Stomach (tissue), 9 donors: ENCODE results near the gene NFU1. TPM values are rescaled to one million over a fixed set of nuclear protein-coding genes. Genes with fewer than 3 reads are reported as not detected.

ENCODE experiments used
- DNase-seq, 2 donors: peaks; one replicate each; pipeline versions ENCODE4 v3.0.0 to v3.0.0-alpha.2; 2013 to 2019
- H3K27ac ChIP-seq, 5 donors: fragments of 200-600 bp in 4 of 5; sonication (generic) in 4 of 5; one replicate each; pipeline ENCODE4 v1.5.1; 2013 to 2019; ENCODE audit warnings: mild to moderate bottlenecking in 1 of 5, moderate library complexity in 1 of 5
- H3K27me3 ChIP-seq, 3 donors: fragments of 200-600 bp; sonication (generic); one replicate each; pipeline ENCODE4 v1.5.1; 2017 to 2019; ENCODE audit warnings: mixed run types in 1 of 3
- H3K36me3 ChIP-seq, 4 donors: fragments of 200-600 bp; sonication (generic); 1 replicate in 3 of 4; 2 replicates in 1 of 4; pipeline ENCODE4 v1.5.1; 2016 to 2019
- H3K4me1 ChIP-seq, 4 donors: fragments of 200-600 bp; sonication (generic); one replicate each; pipeline ENCODE4 v1.5.1; 2016 to 2019
- H3K4me3 ChIP-seq, 4 donors: fragments of 200-600 bp; sonication (generic) in 3 of 4; one replicate each; pipeline ENCODE4 v1.5.1; 2016 to 2019; ENCODE audit warnings: mild to moderate bottlenecking in 1 of 4
- H3K9me3 ChIP-seq, 4 donors: fragments of 200-600 bp; sonication (generic); one replicate each; pipeline ENCODE4 v1.5.1; 2016 to 2019
- EP300 ChIP-seq: sonication (generic); formaldehyde crosslinking; IDR thresholded peaks from one replicate; pipeline ENCODE4 v1.6.1; 2017; ENCODE audit warnings: antibody characterized with exemption
- POLR2A ChIP-seq, 4 donors: fragments of 450-650 bp; IDR thresholded peaks; one replicate each; pipeline ENCODE4 v1.6.1; 2016; ENCODE audit warnings: antibody characterized with exemption in 4 of 4, control low read depth in 2 of 4, mild to moderate bottlenecking in 1 of 4, moderate library complexity in 1 of 4
- POLR2AphosphoS5 ChIP-seq, 3 donors: sonication (generic); formaldehyde crosslinking; IDR thresholded peaks; one replicate each; pipeline ENCODE4 v1.6.1; 2016; ENCODE audit warnings: antibody characterized with exemption in 3 of 3
- WGBS, 5 donors: extraction: QIAGEN DNeasy Blood & Tissue Kit in 3 of 5; methylation state at CpG; one replicate each; pipeline versions ENCODE4 v1.1.5 to v1.1.7; 2013 to 2018; 5-methylcytosine and 5-hydroxymethylcytosine counted together
- intact Hi-C: fragments of 100-400 bp; cut with DNase I; formaldehyde crosslinking; loops from one replicate; pipeline ENCODE4 v1.15.1; 2023; ENCODE audit warnings: low total_unique reads
- polyA plus RNA-seq, 3 donors: library from polyadenylated mRNA; stranded (reverse); fragments of 200-250 nt; gene quantifications; one replicate each; pipeline ENCODE4 v1.2.3, GENCODE V29; 2013
- total RNA-seq, 5 donors: library from RNA; depleted of rRNA; stranded (reverse); fragments of >200 nt; gene quantifications; one replicate each; pipeline versions ENCODE4 v1.1.0 to v1.2.3, GENCODE V29; 2014 to 2016
- TF ChIP-seq, protein P1 (sequence below), 7 experiments: fragments of 450-650 bp in 4 of 7; fragments of 200-600 bp in 3 of 7; sonication (generic) in 3 of 7; IDR thresholded peaks; one replicate each; pipeline ENCODE4 v1.5.1; 2016 to 2019; ENCODE audit warnings: antibody characterized with exemption in 7 of 7, control low read depth in 2 of 7, mild to moderate bottlenecking in 1 of 7
- donor health status: healthy with polysubstance abuse.
- donor health status: Bipolar disorder and iron deficiency.
- donor health status: healthy.

NFU1 gene
- total and polyA plus RNA-seq, 8 donors: 14.7 to 62.7 (median 39.6) TPM

DNA sequence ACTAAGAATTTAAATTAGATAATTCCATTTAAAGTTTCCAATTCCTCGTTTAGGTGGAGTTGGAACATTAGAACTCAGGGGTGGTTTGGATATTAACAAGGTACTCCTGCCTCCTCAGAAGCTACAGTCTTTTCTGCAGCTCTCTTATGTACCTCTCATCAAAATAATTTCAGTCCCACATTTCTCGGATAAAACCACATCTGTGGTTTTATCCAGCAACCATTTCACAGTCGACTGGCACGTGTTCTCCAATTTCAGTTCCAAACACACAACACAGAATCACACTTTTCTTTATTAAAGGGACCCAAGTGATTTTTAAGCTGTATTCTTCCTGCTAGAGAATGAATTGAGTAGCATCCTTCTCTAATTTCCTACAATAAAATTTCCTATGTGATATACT lies 22.7 kb upstream of the NFU1 start:
- no peak for TF ChIP-seq POLR2A (IDR thresholded peaks at IDR 0.05)
- TF ChIP-seq, protein P1, sequence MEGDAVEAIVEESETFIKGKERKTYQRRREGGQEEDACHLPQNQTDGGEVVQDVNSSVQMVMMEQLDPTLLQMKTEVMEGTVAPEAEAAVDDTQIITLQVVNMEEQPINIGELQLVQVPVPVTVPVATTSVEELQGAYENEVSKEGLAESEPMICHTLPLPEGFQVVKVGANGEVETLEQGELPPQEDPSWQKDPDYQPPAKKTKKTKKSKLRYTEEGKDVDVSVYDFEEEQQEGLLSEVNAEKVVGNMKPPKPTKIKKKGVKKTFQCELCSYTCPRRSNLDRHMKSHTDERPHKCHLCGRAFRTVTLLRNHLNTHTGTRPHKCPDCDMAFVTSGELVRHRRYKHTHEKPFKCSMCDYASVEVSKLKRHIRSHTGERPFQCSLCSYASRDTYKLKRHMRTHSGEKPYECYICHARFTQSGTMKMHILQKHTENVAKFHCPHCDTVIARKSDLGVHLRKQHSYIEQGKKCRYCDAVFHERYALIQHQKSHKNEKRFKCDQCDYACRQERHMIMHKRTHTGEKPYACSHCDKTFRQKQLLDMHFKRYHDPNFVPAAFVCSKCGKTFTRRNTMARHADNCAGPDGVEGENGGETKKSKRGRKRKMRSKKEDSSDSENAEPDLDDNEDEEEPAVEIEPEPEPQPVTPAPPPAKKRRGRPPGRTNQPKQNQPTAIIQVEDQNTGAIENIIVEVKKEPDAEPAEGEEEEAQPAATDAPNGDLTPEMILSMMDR (IDR thresholded peaks at IDR 0.05): no peak
- TF ChIP-seq POLR2AphosphoS5 (IDR thresholded peaks at IDR 0.05): no peak
- TF ChIP-seq EP300: no peak
- intact Hi-C loops: no loop called here
- Histone ChIP-seq H3K4me1 (peaks cover 0 to 14% (median 2%) of the 10 kb centered on the region in 4 donors), H3K27ac (no peak overlapping the region), H3K9me3 (no peaks in the 10 kb centered on the region), H3K4me3 (no peak overlapping the region), H3K27me3 (no peaks in the 10 kb centered on the region), H3K36me3 (peaks cover 0 to 9% (median 6%) of the 10 kb centered on the region in 4 donors)
- DNase-seq: no peak
- WGBS, 5 donors: 61 to 91% (median 81%) methylated on average over 4 of the region's 4 CpGs

DNA sequence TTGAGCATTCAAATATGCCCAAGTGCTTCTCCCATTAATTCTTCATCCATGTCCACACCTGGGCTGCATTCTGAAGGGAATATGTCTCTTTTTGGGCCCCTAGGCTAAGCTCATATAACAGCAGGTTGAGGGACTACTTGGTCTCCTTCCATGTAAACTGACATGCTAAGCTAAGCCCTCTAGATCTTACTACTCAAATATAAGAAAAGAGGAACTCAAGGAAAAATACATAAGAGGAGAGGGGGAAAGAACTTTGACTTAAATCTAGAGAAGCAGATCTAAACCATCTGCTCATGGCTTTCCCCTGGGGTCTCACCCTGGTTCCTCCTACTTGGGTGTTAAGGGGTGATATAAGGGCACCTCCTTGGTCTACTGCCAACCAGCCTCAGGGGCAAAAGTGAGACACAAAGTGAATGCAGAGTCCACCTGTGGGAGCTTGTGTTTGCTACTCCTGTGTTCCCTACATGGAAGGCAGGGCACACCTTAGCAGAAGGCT lies 19.8 kb upstream of the NFU1 start:
- intact Hi-C loops: no loop called here
- peaks cover 0 to 14% (median 2%) of the 10 kb centered on the region in 4 donors for H3K4me1 ChIP-seq
- no peak overlapping the region for H3K27ac ChIP-seq
- no peak overlapping the region for H3K4me3 ChIP-seq
- no peaks in the 10 kb centered on the region for H3K9me3 ChIP-seq
- no peak for TF ChIP-seq POLR2AphosphoS5 (IDR thresholded peaks at IDR 0.05)
- no peak for TF ChIP-seq POLR2A (IDR thresholded peaks at IDR 0.05)
- TF ChIP-seq, protein P1 (IDR thresholded peaks at IDR 0.05): no peak
- no peak for TF ChIP-seq EP300
- no peaks in the 10 kb centered on the region for H3K36me3 ChIP-seq
- no peaks in the 10 kb centered on the region for H3K27me3 ChIP-seq
- DNase-seq: no peak

DNA sequence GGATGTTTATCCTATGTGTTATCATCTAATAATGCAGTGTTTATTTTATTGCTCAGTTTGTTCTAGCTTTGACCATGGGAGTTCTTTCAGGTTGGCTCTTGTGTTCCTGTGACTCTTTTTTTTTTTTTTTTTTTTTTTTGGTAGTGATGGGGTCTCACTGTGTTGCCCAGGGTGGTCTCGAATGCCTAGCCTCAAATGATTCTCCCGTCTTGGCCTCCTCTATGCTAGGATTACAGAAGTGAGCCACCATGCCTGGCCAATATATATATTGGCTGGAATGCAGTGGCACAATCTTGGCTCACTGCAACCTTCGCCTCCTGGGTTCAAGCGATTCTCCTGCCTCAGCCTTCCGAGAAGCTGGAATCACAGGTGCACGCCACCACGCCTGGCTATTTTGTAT lies 18.9 kb upstream of the NFU1 start:
- Histone ChIP-seq H3K27me3 (no peaks in the 10 kb centered on the region), H3K4me3 (no peak overlapping the region), H3K4me1 (peaks cover 0 to 14% (median 2%) of the 10 kb centered on the region in 4 donors), H3K27ac (no peak overlapping the region), H3K9me3 (no peaks in the 10 kb centered on the region), H3K36me3 (no peaks in the 10 kb centered on the region)
- intact Hi-C loops: no loop called here
- no peak for DNase-seq
- TF ChIP-seq EP300 (no peak), POLR2A (IDR thresholded peaks at IDR 0.05) (no peak), POLR2AphosphoS5 (IDR thresholded peaks at IDR 0.05) (no peak)
- TF ChIP-seq, protein P1 (IDR thresholded peaks at IDR 0.05): no peak
- whole genome bisulfite sequencing, 5 donors: 80 to 95% (median 93%) methylated on average over 6 to 7 of the region's 7 CpGs

DNA sequence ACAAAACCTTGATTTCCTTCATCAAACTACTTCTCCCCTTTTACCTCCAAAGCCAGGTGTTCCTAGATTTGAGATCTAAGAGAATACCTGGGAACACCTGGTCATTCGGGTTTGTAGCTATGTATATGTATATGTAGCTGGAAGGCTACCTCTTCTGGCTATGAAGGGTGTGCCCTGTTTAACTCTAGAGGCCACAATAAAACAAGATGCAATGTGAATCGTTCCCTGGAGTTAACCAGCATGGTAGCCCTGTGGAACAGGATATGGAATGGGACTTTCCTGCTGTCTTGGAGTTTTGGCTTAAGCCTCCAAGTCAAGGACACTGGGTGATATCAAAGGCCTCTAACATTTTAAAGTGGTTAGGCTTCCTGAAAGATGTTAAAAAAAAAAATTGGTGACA lies 17.7 kb upstream of the NFU1 start:
- H3K4me3 ChIP-seq: no peak overlapping the region
- no peaks in the 10 kb centered on the region for H3K36me3 ChIP-seq
- H3K4me1 ChIP-seq: peaks cover 0 to 14% (median 2%) of the 10 kb centered on the region in 4 donors
- 64 to 89% (median 72%) methylated on average over 2 of the region's 2 CpGs for WGBS, 5 donors
- no peaks in the 10 kb centered on the region for H3K9me3 ChIP-seq
- no peak for DNase-seq
- no peak for TF ChIP-seq POLR2A (IDR thresholded peaks at IDR 0.05)
- TF ChIP-seq POLR2AphosphoS5 (IDR thresholded peaks at IDR 0.05): no peak
- TF ChIP-seq, protein P1 (IDR thresholded peaks at IDR 0.05): no peak
- no peak for TF ChIP-seq EP300
- no peak overlapping the region for H3K27ac ChIP-seq
- intact Hi-C loops: no loop called here
- no peaks in the 10 kb centered on the region for H3K27me3 ChIP-seq
